ENCODE measurements around the gene XKR8. TPM values are rescaled to one million over a fixed set of nuclear protein-coding genes. Genes with fewer than 3 reads are reported as not detected.

The XKR8 gene
- total and polyA plus RNA-seq, 10 of the 15 experiments (the other 5 are each of a cell fraction or from before 2014, with no cell fraction given) = 0.80 to 3.7 (median 2.6) TPM

DNA sequence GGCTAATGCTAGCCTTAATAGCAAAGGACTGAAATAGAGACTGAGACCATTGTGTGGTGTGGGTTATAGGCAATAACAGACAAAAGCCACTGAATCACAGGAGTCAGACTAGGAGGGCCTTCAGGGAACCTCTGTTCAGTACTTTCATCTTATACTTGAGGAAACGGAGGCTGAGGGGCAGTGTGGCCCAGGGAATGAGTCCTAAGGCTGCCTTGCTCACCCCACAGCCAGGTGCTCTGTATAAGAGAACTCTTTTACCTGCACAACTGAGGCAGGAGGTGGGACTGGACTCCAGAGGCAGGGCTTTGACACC is 22.3 kb upstream of the XKR8 start:
- no peak overlapping the region for H3K4me2 ChIP-seq (ENCODE audit: control insufficient read depth, insufficient read depth)
- 43% methylated on average over 1 of the region's 1 CpG for WGBS (ENCODE audit: insufficient coverage, insufficient replicate concordance, low lambda C conversion rate, missing lambda C conversion rate)
- H3K27ac ChIP-seq (ENCODE audit: control insufficient read depth, insufficient read depth) = no peak overlapping the region
- H3K27me3 ChIP-seq (replicated peaks in 1 of 2; ENCODE audit: control insufficient read depth in 2 of 2, insufficient read depth in 2 of 2, low read length in 1 of 2) = peaks cover 0 to 2% of the 10 kb centered on the region in 2 experiments; a peak in 2 of 4 replicates
- intact Hi-C loops (cut with micrococcal nuclease; ENCODE audit: unreplicated experiment) = no loop called here
- no peaks in the 10 kb centered on the region for H4K20me1 ChIP-seq (ENCODE audit: control insufficient read depth, insufficient read depth)
- BruUV-seq (replicated peaks) = no TSS peak
- ChIA-PET RAD21 (ENCODE audit: unreplicated experiment) (interaction anchor here (0.6 to 2.3 kb wide), 4 partner anchors 9 to 148 kb away, joined by 3 to 8 read pairs (median 4); no protein-coding TSS in a partner anchor), SMC1A (ENCODE audit: uncharacterized antibody, unreplicated experiment) (interaction anchor here (0.8 to 3.1 kb wide), 8 partner anchors 9 to 272 kb away, joined by 3 to 12 read pairs (median 3); no protein-coding TSS in a partner anchor), CTCF (interaction anchor here (0.7 to 5.8 kb wide), 10 partner anchors 8 to 939 kb away, joined by 3 to 40 read pairs (median 4); no protein-coding TSS in a partner anchor), POLR2A (interaction anchor here (1.0 kb wide), 1 partner anchor 21 kb away, joined by 7 read pairs; no protein-coding TSS in a partner anchor)
- H3K36me3 ChIP-seq (ENCODE audit: control insufficient read depth in 2 of 2, insufficient read depth in 2 of 2, low read length in 1 of 2) = no peaks in the 10 kb centered on the region
- DNase-seq (ENCODE audit: low read depth, low spot score) (no peak), FAIRE-seq (no peak), ATAC-seq (no peak)
- H3K79me2 ChIP-seq (ENCODE audit: control insufficient read depth, insufficient read depth, low read length) = no peaks in the 10 kb centered on the region
- H3K4me1 ChIP-seq (ENCODE audit: control insufficient read depth, insufficient read depth, low read length) = peaks cover 3% of the 10 kb centered on the region; the same call in 1 of the 2 replicates
- in situ Hi-C loops (cut with MboI) = loop anchor here (5.0 kb wide), 1 partner anchor 50 kb away; no protein-coding TSS in a partner anchor
- no peak overlapping the region for H3K4me3 ChIP-seq
- no peak overlapping the region for H3K9ac ChIP-seq (ENCODE audit: control insufficient read depth, insufficient read depth, low read length)
- no peak overlapping the region for H2AFZ ChIP-seq (ENCODE audit: control insufficient read depth, low read depth, low read length)
- H3K9me3 ChIP-seq (replicated peaks; ENCODE audit: control insufficient read depth, insufficient read depth, low read length) = no peaks in the 10 kb centered on the region
- TF ChIP-seq, protein P1, sequence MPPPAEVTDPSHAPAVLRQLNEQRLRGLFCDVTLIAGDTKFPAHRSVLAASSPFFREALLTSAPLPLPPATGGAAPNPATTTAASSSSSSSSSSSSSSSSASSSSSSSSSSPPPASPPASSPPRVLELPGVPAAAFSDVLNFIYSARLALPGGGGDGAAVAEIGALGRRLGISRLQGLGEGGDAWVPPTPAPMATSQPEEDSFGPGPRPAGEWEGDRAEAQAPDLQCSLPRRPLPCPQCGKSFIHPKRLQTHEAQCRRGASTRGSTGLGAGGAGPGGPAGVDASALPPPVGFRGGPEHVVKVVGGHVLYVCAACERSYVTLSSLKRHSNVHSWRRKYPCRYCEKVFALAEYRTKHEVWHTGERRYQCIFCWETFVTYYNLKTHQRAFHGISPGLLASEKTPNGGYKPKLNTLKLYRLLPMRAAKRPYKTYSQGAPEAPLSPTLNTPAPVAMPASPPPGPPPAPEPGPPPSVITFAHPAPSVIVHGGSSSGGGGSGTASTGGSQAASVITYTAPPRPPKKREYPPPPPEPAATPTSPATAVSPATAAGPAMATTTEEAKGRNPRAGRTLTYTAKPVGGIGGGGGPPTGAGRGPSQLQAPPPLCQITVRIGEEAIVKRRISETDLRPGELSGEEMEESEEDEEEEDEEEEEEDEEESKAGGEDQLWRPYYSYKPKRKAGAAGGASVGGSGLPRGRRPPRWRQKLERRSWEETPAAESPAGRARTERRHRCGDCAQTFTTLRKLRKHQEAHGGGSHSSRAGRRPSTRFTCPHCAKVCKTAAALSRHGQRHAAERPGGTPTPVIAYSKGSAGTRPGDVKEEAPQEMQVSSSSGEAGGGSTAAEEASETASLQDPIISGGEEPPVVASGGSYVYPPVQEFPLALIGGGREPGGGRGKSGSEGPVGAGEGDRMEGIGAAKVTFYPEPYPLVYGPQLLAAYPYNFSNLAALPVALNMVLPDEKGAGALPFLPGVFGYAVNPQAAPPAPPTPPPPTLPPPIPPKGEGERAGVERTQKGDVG (CRISPR knock-in tag; IDR thresholded peaks at IDR 0.05) = no peak
- TF ChIP-seq BHLHE40 (IDR thresholded peaks at IDR 0.05; ENCODE audit: borderline replicate concordance in 1 of 2, low read depth in 2 of 2, low read length in 1 of 2) = no peak
- no peak for TF ChIP-seq YY1 (IDR thresholded peaks at IDR 0.05; ENCODE audit: low read depth, low read length)
- TF ChIP-seq SMC3 (IDR thresholded peaks at IDR 0.05; ENCODE audit: borderline replicate concordance, low read length) = no peak
- TF ChIP-seq, protein P2, sequence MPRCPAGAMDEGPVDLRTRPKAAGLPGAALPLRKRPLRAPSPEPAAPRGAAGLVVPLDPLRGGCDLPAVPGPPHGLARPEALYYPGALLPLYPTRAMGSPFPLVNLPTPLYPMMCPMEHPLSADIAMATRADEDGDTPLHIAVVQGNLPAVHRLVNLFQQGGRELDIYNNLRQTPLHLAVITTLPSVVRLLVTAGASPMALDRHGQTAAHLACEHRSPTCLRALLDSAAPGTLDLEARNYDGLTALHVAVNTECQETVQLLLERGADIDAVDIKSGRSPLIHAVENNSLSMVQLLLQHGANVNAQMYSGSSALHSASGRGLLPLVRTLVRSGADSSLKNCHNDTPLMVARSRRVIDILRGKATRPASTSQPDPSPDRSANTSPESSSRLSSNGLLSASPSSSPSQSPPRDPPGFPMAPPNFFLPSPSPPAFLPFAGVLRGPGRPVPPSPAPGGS (IDR thresholded peaks at IDR 0.05; ENCODE audit: borderline replicate concordance, insufficient read depth, low read depth, low read length, poor library complexity, severe bottlenecking) = no peak
- TF ChIP-seq BACH1 (IDR thresholded peaks at IDR 0.05; ENCODE audit: borderline replicate concordance) = no peak
- no peak for TF ChIP-seq RCOR1 (conservative IDR thresholded peaks at IDR 0.05; ENCODE audit: low read depth, low read length)
- no peak for TF ChIP-seq EGR1 (IDR thresholded peaks at IDR 0.05; ENCODE audit: borderline replicate concordance in 1 of 2, low read depth in 2 of 2, low read length in 2 of 2)
- no peak for TF ChIP-seq SMAD1 (IDR thresholded peaks at IDR 0.05; ENCODE audit: low read depth, partially characterized antibody)
- no peak for TF ChIP-seq NFIC (IDR thresholded peaks at IDR 0.05; ENCODE audit: low read depth, low read length)
- no peak for TF ChIP-seq SREBF2 (IDR thresholded peaks at IDR 0.05; ENCODE audit: low read length)
- TF ChIP-seq EED (IDR thresholded peaks at IDR 0.05; ENCODE audit: low read depth) = no peak
- no peak for TF ChIP-seq RFX5 (IDR thresholded peaks at IDR 0.05; ENCODE audit: low read depth, low read length)
- TF ChIP-seq USF1 (IDR thresholded peaks at IDR 0.05; ENCODE audit: borderline replicate concordance, extremely low read length, insufficient read depth, low read depth, low read length) = no peak
- no peak for TF ChIP-seq IRF5 (IDR thresholded peaks at IDR 0.05; ENCODE audit: borderline replicate concordance)
- TF ChIP-seq HDGF (IDR thresholded peaks at IDR 0.05) = no peak
- no peak for TF ChIP-seq NR2C2 (IDR thresholded peaks at IDR 0.05; ENCODE audit: borderline replicate concordance, control insufficient read depth, insufficient read length, low read depth)

Measured in GM12878 (cell line).